Ishikawa (cell line): ENCODE results near the gene TRPV5.

ENCODE experiments used
- CEBPB ChIP-seq: IDR thresholded peaks from 2 replicates; pipeline ENCODE4 v1.6.1; 2012
- CREB1 ChIP-seq: IDR thresholded peaks from 2 replicates; pipeline ENCODE4 v1.6.1; 2012; ENCODE audit warnings: low read depth
- EGR1 ChIP-seq: IDR thresholded peaks from 2 replicates; pipeline ENCODE4 v1.6.1; 2012
- EP300 ChIP-seq: IDR thresholded peaks from 2 replicates; pipeline ENCODE4 v1.6.1; 2012; ENCODE audit warnings: borderline replicate concordance
- FOXM1 ChIP-seq: IDR thresholded peaks from 2 replicates; pipeline ENCODE4 v1.6.1; 2012; ENCODE audit warnings: low read depth, borderline replicate concordance
- RAD21 ChIP-seq: IDR thresholded peaks from 2 replicates; pipeline ENCODE4 v1.6.1; 2012; ENCODE audit warnings: low read depth
- TEAD4 ChIP-seq: IDR thresholded peaks from 2 replicates; pipeline ENCODE4 v1.6.1; 2012
- USF1 ChIP-seq: IDR thresholded peaks from 2 replicates; pipeline ENCODE4 v1.6.1; 2012
- YY1 ChIP-seq: IDR thresholded peaks from 2 replicates; pipeline ENCODE4 v1.6.1; 2012; ENCODE audit warnings: low read depth
- ZBTB7A ChIP-seq: IDR thresholded peaks from 2 replicates; pipeline ENCODE4 v1.6.1; 2012; ENCODE audit warnings: low read depth
- TF ChIP-seq, protein P1 (sequence below): IDR thresholded peaks from 2 replicates; pipeline ENCODE4 v1.6.1; 2012; ENCODE audit warnings: low read depth, mild to moderate bottlenecking
- TF ChIP-seq, protein P2 (sequence below): IDR thresholded peaks from 2 replicates; pipeline ENCODE4 v1.6.1; 2012

DNA sequence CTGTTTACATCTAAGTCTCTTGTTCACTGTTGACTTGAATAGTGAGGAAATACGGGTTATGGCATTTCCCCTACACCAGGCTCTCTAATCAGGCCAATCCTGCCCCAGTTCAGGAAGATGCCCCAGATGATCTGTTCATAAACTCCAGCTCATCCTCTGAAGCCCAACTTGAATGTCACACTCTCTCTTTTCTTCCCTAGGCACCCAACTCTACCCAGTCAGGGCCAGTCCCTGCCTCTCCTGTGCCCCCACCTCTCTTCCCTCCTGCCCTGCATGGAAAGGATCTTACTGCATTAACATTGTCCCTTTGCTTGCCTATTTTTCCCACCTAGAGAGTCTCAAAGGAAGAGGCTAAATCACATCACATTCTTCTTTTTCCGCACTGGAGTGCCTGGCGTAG, 37.4 kb downstream of the TRPV5 start:
- TF ChIP-seq TEAD4 (no peak), EP300 (no peak), USF1 (no peak), CREB1 (no peak), RAD21 (no peak), YY1 (no peak), CEBPB (no peak), ZBTB7A (no peak), EGR1 (no peak), FOXM1 (no peak)
- TF ChIP-seq, protein P1, sequence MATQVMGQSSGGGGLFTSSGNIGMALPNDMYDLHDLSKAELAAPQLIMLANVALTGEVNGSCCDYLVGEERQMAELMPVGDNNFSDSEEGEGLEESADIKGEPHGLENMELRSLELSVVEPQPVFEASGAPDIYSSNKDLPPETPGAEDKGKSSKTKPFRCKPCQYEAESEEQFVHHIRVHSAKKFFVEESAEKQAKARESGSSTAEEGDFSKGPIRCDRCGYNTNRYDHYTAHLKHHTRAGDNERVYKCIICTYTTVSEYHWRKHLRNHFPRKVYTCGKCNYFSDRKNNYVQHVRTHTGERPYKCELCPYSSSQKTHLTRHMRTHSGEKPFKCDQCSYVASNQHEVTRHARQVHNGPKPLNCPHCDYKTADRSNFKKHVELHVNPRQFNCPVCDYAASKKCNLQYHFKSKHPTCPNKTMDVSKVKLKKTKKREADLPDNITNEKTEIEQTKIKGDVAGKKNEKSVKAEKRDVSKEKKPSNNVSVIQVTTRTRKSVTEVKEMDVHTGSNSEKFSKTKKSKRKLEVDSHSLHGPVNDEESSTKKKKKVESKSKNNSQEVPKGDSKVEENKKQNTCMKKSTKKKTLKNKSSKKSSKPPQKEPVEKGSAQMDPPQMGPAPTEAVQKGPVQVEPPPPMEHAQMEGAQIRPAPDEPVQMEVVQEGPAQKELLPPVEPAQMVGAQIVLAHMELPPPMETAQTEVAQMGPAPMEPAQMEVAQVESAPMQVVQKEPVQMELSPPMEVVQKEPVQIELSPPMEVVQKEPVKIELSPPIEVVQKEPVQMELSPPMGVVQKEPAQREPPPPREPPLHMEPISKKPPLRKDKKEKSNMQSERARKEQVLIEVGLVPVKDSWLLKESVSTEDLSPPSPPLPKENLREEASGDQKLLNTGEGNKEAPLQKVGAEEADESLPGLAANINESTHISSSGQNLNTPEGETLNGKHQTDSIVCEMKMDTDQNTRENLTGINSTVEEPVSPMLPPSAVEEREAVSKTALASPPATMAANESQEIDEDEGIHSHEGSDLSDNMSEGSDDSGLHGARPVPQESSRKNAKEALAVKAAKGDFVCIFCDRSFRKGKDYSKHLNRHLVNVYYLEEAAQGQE, result no peak
- TF ChIP-seq, protein P2, sequence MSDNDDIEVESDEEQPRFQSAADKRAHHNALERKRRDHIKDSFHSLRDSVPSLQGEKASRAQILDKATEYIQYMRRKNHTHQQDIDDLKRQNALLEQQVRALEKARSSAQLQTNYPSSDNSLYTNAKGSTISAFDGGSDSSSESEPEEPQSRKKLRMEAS, result no peak
